ENCODE data around the gene PCDHGB7.
"Not testable (repeated sequence)": the region's sequence is repeated elsewhere in the genome, so short reads cannot be mapped to it uniquely, and the experiment has no call there.

The PCDHGB7 gene

GRCh38 chr5:141414548-141415274 is 2.8 kb upstream of the PCDHGB7 start:
- not testable (repeated sequence) for H3K36me3 ChIP-seq (ENCODE audit: insufficient read depth, low read length); H3K79me2 ChIP-seq (ENCODE audit: control insufficient read depth, insufficient read depth, low read length, unreplicated experiment); H3K4me1 ChIP-seq (ENCODE audit: control insufficient read depth, insufficient read depth, low read length, unreplicated experiment); H2AFZ ChIP-seq (ENCODE audit: low read length, unreplicated experiment); H3K4me3 ChIP-seq (ENCODE audit: low read depth, low read length); H3K27ac ChIP-seq (ENCODE audit: low read depth, low read length)
- H3K27me3 ChIP-seq (ENCODE audit: insufficient read depth, low read length), result peaks cover 37% of the 10 kb centered on the region

DNA sequence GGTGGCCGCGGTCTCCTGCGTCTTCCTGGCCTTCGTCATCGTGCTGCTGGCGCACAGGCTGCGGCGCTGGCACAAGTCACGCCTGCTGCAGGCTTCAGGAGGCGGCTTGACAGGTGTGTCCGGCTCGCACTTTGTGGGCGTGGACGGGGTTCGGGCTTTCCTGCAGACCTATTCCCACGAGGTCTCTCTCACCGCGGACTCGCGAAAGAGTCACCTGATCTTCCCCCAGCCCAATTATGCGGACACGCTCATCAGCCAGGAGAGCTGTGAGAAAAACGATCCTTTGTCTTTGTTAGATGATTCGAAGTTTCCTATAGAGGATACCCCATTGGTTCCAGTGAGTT is 2.2 kb upstream of the PCDHGB7 start:
- not testable (repeated sequence) for H3K4me1 ChIP-seq (ENCODE audit: control insufficient read depth, insufficient read depth, low read length, unreplicated experiment); H2AFZ ChIP-seq (ENCODE audit: low read length, unreplicated experiment); H3K4me3 ChIP-seq (ENCODE audit: low read depth, low read length); H3K27ac ChIP-seq (ENCODE audit: low read depth, low read length); H3K79me2 ChIP-seq (ENCODE audit: control insufficient read depth, insufficient read depth, low read length, unreplicated experiment); H3K36me3 ChIP-seq (ENCODE audit: insufficient read depth, low read length)
- H3K27me3 ChIP-seq (ENCODE audit: insufficient read depth, low read length), result peaks cover 37% of the 10 kb centered on the region

DNA sequence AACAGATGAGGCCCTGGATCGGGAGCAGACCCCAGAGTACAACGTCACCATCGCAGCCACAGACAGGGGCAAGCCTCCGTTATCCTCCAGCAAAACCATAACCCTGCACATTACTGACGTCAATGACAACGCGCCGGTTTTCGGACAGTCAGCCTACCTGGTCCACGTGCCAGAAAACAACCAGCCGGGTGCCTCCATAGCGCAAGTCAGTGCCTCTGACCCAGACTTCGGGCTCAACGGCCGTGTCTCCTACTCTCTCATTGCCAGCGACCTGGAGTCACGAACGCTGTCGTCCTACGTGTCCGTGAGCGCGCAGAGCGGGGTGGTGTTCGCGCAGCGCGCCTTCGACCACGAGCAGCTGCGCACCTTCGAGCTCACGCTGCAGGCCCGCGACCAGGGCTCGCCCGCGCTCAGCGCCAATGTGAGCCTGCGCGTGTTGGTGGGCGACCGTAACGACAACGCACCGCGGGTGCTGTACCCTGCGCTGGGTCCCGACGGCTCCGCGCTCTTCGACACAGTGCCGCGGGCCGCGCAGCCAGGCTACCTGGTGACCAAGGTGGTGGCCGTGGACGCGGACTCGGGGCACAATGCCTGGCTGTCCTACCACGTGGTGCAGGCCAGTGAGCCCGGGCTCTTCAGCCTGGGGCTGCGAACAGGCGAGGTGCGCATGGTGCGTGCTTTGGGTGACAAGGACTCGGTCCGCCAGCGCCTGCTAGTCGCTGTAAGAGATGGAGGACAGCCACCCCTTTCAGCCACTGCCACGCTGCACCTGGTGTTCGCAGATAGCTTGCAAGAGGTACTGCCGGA is 1.8 kb downstream of the PCDHGB7 start:
- H3K4me3 ChIP-seq (ENCODE audit: low read depth, low read length), result no peak overlapping the region
- H2AFZ ChIP-seq (ENCODE audit: low read length, unreplicated experiment), result no peak overlapping the region
- peaks cover 62% of the 10 kb centered on the region for H3K27me3 ChIP-seq (ENCODE audit: insufficient read depth, low read length)
- H3K27ac ChIP-seq (ENCODE audit: low read depth, low read length), result no peak overlapping the region
- H3K4me1 ChIP-seq (ENCODE audit: control insufficient read depth, insufficient read depth, low read length, unreplicated experiment), result no peaks in the 10 kb centered on the region
- H3K79me2 ChIP-seq (ENCODE audit: control insufficient read depth, insufficient read depth, low read length, unreplicated experiment), result no peaks in the 10 kb centered on the region
- no peaks in the 10 kb centered on the region for H3K36me3 ChIP-seq (ENCODE audit: insufficient read depth, low read length)

DNA sequence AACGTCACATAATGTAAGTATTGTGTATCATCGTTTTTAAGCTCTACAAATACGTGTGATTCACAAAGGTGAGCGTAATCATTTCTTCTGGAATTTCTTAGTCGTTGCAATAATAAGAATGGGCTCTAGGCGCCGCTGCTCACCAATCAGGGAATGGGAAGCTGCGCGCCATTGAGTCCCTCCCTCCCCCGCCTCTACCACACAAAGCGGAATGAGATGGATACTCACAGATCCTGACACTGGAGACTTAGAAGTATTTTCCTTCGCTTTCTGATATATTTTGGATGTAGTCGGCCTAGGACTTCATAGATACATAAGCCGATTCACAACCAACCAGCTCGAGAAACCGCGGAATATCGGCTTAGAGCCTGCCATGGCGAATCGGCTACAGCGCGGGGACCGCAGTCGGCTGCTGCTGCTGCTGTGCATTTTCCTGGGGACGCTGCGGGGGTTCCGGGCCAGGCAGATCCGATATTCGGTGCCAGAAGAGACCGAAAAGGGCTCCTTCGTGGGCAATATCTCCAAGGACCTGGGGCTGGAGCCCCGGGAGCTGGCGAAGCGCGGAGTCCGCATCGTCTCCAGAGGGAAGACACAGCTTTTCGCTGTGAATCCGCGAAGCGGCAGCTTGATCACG is 3.5 kb downstream of the PCDHGB7 start, which contains the start of gene PCDHGA11:
Gene PCDHGA11, plus strand, starts transcription at position 197 of the 634 bp plus-strand sequence. Its CDS starts 177 bp downstream, at position 374.
- H3K4me3 ChIP-seq (ENCODE audit: low read depth, low read length), result peak within 1 kb of the TSS; percentile 85
- H3K27ac ChIP-seq (ENCODE audit: low read depth, low read length), result no peak within 1 kb of the TSS
- H3K27me3 ChIP-seq (ENCODE audit: insufficient read depth, low read length), result peaks cover 74% of the 10 kb centered on the region
- no peaks in the 10 kb centered on the region for H3K36me3 ChIP-seq (ENCODE audit: insufficient read depth, low read length)
- no peaks in the 10 kb centered on the region for H3K4me1 ChIP-seq (ENCODE audit: control insufficient read depth, insufficient read depth, low read length, unreplicated experiment)
- H3K79me2 ChIP-seq (ENCODE audit: control insufficient read depth, insufficient read depth, low read length, unreplicated experiment), result no peaks in the 10 kb centered on the region
- H2AFZ ChIP-seq (ENCODE audit: low read length, unreplicated experiment), result peak within 1 kb of the TSS; percentile 92

DNA sequence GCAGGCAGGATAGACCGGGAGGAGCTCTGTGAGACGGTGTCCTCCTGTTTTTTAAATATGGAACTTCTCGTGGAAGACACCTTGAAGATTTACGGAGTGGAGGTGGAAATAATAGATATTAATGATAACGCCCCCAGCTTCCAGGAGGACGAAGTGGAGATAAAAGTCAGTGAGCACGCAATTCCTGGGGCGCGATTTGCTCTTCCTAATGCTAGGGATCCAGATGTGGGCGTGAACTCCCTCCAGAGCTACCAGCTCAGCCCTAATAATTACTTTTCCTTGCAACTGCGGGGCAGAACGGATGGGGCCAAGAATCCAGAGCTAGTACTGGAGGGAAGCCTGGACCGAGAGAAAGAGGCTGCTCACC is 4.0 kb downstream of the PCDHGB7 start:
- Histone ChIP-seq H3K79me2 (ENCODE audit: control insufficient read depth, insufficient read depth, low read length, unreplicated experiment) (no peaks in the 10 kb centered on the region), H3K36me3 (ENCODE audit: insufficient read depth, low read length) (no peaks in the 10 kb centered on the region), H3K4me3 (ENCODE audit: low read depth, low read length) (peak overlapping the region; percentile 85), H3K27ac (ENCODE audit: low read depth, low read length) (no peak overlapping the region), H3K4me1 (ENCODE audit: control insufficient read depth, insufficient read depth, low read length, unreplicated experiment) (no peaks in the 10 kb centered on the region), H3K27me3 (ENCODE audit: insufficient read depth, low read length) (peaks cover 79% of the 10 kb centered on the region), H2AFZ (ENCODE audit: low read length, unreplicated experiment) (peak overlapping the region; percentile 92)

GRCh38 chr5:141422742-141423291 is 5.3 kb downstream of the PCDHGB7 start:
- Histone ChIP-seq H3K27me3 (ENCODE audit: insufficient read depth, low read length) (peaks cover 81% of the 10 kb centered on the region), H3K79me2 (ENCODE audit: control insufficient read depth, insufficient read depth, low read length, unreplicated experiment) (no peaks in the 10 kb centered on the region), H3K4me1 (ENCODE audit: control insufficient read depth, insufficient read depth, low read length, unreplicated experiment) (no peaks in the 10 kb centered on the region), H3K27ac (ENCODE audit: low read depth, low read length) (no peak overlapping the region), H2AFZ (ENCODE audit: low read length, unreplicated experiment) (no peak overlapping the region), H3K4me3 (ENCODE audit: low read depth, low read length) (no peak overlapping the region), H3K36me3 (ENCODE audit: insufficient read depth, low read length) (no peaks in the 10 kb centered on the region)

- H3K4me3 ChIP-seq (ENCODE audit: low read depth, low read length), result no peak overlapping the region
- H2AFZ ChIP-seq (ENCODE audit: low read length, unreplicated experiment), result no peak overlapping the region
- no peaks in the 10 kb centered on the region for H3K36me3 ChIP-seq (ENCODE audit: insufficient read depth, low read length)
- H3K27ac ChIP-seq (ENCODE audit: low read depth, low read length), result no peak overlapping the region
- H3K79me2 ChIP-seq (ENCODE audit: control insufficient read depth, insufficient read depth, low read length, unreplicated experiment), result no peaks in the 10 kb centered on the region
- H3K4me1 ChIP-seq (ENCODE audit: control insufficient read depth, insufficient read depth, low read length, unreplicated experiment), result no peaks in the 10 kb centered on the region
- H3K27me3 ChIP-seq (ENCODE audit: insufficient read depth, low read length), result peaks cover 48% of the 10 kb centered on the region; the same call in 1 of the 2 replicates
Measured at GRCh38 chr5:141427783-141428426, 10.4 kb downstream of the PCDHGB7 start.

- Histone ChIP-seq H3K4me3 (ENCODE audit: low read depth, low read length) (peak within 1 kb of the TSS; percentile 70), H3K27ac (ENCODE audit: low read depth, low read length) (no peak within 1 kb of the TSS), H3K27me3 (ENCODE audit: insufficient read depth, low read length) (peaks cover 22% of the 10 kb centered on the region; the same call in 1 of the 2 replicates), H2AFZ (ENCODE audit: low read length, unreplicated experiment) (peak within 1 kb of the TSS; percentile 13), H3K4me1 (ENCODE audit: control insufficient read depth, insufficient read depth, low read length, unreplicated experiment) (no peaks in the 10 kb centered on the region), H3K36me3 (ENCODE audit: insufficient read depth, low read length) (no peaks in the 10 kb centered on the region), H3K79me2 (ENCODE audit: control insufficient read depth, insufficient read depth, low read length, unreplicated experiment) (no peaks in the 10 kb centered on the region)
Measured at GRCh38 chr5:141430332-141431113, 13.0 kb downstream of the PCDHGB7 start, which contains the start of gene PCDHGA12. PCDHGA12 (plus strand) TSS chr5:141430507; CDS start chr5:141430760, 253 bp downstream.

GRCh38 chr5:141431286-141431685 is 13.8 kb downstream of the PCDHGB7 start:
- Histone ChIP-seq H3K4me1 (ENCODE audit: control insufficient read depth, insufficient read depth, low read length, unreplicated experiment) (no peaks in the 10 kb centered on the region), H3K4me3 (ENCODE audit: low read depth, low read length) (peak overlapping the region; percentile 70), H3K79me2 (ENCODE audit: control insufficient read depth, insufficient read depth, low read length, unreplicated experiment) (no peaks in the 10 kb centered on the region), H2AFZ (ENCODE audit: low read length, unreplicated experiment) (peak overlapping the region; percentile 13), H3K36me3 (ENCODE audit: insufficient read depth, low read length) (no peaks in the 10 kb centered on the region), H3K27ac (ENCODE audit: low read depth, low read length) (no peak overlapping the region), H3K27me3 (ENCODE audit: insufficient read depth, low read length) (peaks cover 14% of the 10 kb centered on the region; the same call in 1 of the 2 replicates)

Data from ACC112 (cell line).